Putamen (tissue), 1 donor: Measurements from ENCODE around the gene THEM4.

Experiments
- DNase-seq: peaks from one replicate; pipeline ENCODE4 v3.0.0-alpha.2; 2016; ENCODE audit warnings: low spot score

THEM4 gene

DNA sequence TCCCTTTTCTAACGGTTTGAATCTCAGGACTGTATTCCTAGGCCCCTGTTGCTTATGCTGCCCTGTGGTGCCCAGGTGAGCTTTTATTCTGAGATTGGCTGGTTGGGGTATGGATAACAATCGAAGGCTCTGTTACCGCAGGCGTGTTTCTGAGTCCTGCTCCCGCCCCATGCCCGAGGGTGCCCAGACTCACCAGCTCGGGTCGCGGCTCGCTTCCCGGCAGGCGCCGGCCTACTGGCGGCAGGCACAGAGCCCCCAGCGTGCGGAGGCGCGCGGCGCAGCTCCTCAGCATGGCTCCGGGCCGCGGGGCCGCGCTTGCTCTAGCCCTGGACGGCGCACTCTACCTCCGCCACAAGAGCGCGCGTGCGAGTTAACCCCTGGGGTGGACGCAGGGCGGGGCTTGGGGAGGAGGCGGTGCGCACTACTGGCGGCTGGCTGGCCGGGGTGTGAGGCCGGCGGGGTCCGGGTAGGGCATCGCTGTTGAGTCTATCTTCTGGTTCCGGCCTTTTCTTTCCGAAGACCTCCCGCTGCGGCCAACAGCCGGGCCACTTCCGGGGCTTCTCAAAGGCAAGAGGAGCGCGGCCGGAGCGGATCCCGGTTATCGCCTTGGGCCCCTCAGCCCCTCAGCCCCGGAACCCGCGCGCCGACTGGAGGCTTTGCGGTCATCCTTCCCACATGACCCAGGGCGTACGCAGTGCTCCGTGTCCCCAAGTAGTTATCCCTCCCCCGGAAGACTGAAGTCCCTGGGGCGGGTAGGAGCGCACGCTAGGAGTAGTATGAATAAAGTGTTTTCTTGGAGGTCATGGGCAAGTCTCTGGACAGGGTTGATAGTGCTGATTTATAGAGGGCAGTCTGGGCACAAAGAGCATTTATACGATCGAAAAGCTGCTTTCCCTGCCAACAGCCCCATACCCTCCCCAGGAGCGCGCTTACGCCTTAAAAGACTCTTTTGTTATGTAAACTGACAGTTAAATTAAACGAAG lies at the start of gene THEM4:
TSS of gene THEM4 (minus strand) at position 345 of the 983 bp plus-strand sequence. CDS start at position 292, 53 bp downstream.
- peak; percentile 92 for DNase-seq

DNA sequence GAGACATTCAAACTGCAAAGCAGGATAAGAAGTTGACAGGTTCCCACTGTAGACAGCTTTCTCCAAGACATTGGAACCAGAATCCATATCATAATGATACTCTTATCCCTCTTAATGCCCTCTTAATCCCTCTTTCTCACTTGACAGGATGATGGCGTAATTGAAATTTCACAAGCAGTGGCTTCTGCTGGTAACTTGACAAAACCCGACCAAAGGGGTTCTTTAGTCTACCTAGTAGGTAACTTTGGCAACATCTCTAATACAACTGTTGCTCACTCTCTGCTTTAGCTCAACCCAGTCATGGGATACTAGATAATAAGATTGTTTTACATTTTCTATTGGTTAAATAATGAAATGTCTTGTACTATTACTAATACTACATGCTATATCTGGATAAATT lies 49.6 kb upstream of the THEM4 start:
- DNase-seq = no peak

DNA sequence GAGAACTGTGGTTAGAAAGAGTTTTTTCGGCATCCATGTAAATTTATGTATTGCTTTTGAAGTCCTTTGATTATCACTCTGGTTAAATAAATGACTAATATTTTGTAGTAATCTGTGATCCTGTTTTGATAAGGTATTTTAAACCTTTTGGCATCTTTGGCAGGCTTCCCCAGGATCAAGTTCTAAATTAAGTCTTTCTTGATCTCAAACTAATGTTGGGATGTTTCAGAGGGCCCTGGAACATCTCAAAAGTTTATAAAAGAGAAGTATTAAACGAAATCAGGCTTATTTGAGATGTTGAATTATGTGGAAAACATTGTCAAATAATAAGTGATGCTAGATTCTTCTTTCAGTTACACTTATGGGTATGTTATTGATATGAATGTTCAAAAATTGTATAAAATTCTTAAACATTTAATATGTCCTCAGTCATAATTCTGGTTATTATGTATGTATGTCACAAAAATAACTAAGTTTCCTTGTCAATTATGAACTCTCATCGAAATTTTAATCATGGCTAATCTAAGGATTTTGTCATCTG lies 47.7 kb upstream of the THEM4 start:
- DNase-seq = no peak

DNA sequence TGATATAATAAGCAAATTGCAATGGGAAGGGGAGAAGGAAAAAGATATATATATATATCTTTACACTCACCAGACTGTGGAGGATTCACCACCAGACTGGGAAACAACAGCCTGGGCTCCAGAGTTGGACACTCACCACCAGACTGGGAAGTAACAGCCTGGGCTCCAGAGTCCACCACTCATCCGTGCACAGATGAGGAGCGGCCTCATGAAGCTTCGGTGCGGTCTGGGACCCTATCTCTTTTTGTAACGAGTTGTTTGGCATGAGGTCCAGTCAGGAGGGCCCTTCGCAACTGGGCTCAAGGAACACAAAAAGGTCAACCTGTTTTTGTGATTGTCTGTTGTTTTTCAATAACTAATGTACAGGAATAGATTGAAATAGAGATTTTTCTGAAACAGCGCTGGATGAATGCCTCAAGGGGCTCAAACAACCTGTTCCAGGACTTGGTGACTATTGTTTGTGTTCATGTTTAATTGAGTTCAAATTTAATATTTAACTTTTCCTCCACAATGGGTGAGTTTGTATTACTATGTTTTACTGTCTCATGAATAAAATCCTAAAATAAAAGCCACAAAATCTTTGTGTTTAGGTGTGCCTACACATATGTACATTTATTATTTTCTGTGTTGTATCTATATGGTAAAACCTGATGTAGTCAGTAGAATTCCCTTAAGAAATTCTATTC lies 44.2 kb upstream of the THEM4 start:
- no peak for DNase-seq

DNA sequence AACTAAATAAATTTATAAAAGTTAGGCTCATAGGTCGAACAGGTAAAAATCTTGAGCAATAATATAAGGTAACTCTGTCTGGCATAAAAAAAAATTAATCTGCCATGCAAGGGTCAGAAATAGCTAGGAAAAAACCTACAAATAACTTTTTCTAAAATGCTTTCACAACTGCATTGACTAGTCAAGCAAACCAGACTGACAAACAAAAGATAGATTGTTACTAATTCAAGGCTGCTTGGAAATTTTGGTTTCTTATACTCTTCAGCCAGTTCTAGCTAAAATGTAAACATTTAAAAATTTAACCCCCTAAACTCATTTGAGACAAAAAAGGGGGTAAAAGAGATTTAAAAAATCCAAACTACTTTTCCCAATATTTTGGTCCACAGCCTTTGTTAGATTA lies 43.5 kb upstream of the THEM4 start:
- DNase-seq = no peak

DNA sequence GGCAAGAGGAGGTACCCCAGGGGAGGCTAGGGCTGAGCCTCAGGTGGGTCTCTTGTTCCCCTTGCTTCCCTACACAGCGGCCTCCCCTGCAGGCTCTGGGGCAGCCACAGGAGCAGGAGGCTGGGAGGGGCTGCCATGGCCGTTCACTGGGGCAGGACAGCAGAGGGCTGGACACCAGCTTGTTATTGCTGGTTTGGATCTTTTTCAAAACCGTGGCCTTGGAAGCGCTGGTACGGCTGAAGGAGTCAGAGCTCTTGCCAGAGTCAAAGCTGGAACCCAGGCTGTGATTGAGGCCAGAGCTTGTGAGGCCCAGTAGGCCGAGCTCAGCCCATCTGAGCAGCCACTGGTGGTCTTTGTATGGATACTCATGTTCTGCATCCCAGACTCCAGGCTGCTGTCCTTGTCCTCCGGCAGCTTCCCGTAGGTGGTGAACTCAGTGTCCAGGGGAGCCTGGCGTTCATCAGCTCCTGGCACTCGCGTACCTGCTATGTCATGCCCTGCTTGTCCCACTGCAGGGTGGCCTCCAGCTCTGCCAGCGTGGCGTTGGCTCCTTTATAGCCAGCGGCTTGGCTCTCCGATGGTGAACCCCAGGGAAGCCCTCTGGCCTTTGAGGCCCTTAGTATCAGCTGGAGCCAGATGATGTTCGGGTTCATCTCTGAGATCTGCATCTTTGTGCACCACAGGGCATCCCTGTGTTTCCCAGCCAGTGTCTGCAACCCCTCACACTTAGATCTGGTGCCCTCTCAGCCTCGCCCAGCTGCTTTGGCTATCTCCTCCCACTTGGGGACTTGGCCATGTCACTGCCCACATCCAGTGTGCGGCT lies 40.3 kb upstream of the THEM4 start:
- no peak for DNase-seq

DNA sequence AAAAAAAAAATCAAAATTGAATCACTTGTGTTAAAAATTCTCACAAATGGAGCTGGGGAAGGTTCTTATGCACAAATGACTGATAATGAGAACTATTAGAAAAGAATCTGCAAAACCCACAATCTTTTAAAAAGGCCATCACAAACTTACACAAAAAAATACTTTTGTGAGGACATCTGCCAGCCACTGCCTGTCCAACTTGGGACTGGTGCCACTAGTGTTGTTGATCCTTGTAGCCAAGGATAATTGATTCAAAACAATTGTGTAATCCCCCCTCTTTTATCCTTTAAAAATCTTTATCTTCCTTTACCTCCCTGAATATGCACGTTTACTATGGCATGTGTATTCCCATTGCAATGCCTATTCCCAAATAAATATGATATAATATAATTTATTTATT lies 39.2 kb upstream of the THEM4 start:
- no peak for DNase-seq

DNA sequence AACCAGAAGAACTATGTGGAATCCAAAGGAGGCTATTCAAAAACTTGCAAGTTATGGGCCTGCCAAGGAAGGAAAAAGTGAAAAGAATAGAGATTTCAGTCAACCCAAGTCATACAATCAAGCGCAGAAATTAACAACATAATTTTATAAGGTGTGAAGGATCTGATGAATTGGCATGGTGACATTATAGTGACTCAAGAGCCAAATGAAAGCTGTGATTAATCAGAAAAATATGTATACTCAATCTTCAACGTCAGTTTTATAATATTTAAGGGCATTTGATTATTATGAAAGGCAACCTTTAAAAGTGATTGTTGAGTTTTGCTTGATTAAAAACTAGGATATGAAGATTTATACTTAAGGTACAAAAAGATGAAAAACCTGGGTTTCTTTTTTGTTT lies 37.8 kb upstream of the THEM4 start:
- no peak for DNase-seq

DNA sequence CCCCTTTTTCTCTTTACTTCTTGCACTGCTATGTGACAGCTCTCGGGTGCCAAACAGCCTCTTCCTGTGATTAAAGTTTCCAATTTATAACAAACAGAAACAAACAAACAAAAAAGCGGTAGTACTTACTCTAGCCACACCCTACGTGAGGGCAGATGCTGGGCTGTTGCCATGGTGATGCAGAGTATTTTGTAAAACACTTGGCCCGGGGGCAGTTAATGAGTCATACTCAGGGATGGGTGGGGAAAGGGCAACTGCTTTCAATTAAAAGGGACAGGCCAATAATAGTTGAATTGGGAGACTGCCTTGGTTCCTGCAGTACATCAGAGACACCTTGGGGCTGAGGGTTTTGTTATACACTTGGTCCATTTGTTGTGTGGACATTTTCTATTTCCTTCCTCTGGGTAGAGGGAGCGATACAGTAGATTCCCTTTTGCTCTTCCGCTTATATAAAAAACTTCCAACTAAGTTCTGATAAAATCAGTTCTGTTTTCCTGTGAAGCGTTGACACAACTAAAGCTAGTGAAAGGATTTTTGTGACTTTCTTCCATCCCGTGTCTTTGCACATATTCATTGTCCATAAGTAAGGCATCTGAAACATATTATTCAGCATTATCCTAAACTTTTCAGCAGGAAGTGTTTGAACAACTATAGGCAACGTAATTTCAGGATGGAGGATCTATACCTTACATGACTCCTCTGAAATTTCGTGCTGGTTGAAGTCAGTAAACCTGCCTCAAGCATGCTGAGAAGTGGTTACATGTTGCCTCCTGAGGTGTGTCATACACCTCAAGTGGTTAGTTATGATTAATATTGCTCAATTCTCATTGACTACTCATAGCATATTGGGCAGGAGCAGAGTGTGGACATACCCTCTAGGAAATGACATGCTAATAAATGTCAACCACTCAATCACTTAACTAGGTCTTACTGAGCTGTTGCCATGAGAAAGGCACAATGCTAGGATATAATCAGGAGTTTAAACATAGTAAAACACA lies 36.7 kb upstream of the THEM4 start:
- DNase-seq = no peak

DNA sequence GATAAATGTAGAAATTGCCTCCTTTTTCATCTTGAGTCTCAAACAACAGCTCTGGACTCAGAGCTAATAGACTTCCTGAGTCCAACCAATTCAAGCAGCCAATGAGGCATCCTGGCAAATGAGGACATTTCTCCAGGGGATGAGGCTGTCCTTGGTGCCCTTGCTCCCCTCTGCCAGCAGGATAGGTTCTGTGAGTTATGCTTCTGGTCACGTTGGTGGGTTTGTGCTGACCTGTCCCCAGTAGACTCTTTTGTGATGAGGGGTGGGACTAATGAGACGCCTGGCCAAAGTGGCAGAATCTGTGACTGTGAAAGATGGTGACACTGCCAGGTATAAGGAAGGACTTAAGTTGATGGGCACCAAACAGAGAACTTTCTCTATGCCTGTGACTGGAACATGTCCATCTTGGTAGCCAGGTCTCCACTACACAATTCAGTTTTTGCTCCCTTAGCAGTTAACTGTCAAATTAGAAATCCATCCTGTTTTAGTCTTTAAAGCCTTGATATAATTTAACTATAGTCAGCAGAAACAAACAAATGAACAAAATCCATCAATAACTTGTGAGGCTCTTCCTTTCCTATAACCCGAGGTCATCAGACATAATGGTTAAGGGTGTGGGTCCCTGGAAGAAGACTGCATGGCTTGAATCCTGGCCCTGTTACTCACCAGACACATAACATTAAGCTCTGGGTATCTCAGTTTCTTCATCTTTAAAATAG lies 35.7 kb upstream of the THEM4 start:
- DNase-seq = no peak

DNA sequence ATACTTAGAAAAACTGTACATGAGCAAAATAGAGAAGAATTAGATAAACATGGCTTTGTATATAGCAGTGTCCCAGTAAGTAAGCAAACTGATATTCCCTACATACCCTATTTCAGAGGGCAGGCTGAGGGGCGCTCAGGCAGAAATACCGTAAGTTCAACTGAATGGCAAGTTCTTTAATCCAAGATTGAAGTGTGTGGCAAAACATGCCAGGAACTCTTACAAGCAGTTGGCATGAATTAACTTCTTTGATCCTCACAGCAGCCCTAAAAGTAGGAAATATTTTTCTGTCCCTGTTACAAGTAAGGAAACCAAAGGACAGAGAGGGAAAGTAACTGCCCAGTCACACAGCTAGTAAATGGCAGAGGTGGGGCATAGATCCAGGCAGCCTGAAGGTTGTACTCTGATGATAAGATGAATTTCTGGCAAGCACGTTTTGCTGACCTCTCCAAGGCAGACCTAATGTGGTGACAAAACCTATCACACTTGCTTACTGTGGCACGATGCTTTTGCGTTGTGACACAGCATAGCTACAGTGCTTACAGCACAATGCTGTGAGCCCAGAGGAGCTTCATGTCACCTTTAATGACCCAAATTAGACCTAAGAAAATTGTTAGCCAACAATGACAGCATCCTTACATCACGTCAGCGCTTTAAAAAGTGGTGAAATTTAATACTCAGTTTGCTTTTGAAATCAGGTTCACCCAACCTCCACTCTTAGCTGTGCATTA lies 35.0 kb upstream of the THEM4 start:
- no peak for DNase-seq

DNA sequence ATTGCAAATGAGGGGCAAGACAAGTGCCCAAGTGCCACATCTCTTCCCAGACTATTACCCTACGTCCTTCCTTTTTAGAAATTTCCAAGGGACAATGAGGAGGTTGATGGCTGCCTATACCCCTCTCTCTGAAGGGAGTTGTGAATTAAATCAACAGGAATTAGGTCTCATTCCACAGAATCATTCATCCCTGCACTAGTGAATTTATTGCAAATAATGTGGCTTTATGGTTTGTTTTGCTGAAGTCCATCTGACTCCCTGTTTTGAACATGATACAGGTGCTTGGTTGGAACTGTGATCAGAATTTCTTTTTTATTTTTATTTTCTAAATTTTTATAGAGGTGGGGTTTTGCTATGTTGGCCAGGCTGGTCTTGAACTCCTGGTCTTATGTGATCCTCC lies 34.3 kb upstream of the THEM4 start:
- DNase-seq = no peak

DNA sequence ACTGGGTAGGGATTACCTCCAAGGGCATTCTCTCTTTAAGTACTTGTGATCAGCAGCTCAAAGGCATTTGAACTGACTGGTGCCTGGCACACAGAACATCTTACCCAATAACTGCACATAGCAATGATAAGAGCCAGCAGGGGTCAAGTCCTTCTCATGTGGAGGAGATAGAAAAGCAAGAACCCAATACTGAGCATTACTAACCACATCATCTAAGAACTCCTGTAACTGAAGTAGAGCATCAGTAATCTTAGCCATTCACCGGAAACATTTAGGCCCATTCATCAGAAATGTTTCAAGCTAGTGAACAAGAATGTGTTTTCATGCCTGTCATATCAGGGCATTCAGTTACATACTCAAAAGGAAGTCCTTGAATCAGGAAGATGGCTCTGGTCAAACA lies 33.6 kb upstream of the THEM4 start:
- no peak for DNase-seq

DNA sequence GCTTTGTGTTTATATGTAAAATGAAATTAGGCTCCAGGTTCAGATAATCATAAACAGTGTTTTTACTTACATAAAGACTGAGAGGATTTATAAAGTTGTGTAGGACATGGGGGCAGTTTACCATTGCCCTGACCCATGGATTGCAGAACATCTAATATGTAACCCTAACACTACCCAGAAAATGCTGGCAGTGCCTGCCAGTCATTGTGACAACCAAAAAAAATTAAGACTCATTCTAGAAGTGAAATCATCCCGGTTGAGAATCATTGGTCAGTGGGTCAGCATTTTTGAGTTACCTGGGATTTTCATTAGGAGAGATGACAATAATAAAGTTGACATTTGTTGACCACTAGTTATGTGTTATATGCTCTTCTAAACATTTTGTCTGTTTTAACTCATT lies 31.2 kb upstream of the THEM4 start:
- DNase-seq = no peak

DNA sequence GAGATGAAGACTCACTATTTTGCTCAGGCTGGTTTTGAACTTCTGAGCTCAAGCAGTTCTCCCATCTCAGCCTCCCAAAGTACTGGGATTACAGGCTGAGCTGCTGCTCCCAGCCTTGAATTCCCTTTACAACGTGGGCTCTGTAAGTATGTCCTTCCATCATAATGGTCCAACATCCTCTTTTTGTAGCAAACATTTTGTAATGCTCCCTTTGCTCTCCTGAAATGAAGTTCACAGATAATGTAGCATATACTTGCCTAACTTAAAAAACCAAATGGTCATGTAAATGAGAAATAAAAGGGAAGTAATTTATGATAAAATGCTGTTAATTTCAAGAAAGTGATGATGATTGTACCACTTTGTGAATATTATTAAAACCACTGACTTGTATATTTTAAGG lies 30.5 kb upstream of the THEM4 start:
- DNase-seq = no peak

DNA sequence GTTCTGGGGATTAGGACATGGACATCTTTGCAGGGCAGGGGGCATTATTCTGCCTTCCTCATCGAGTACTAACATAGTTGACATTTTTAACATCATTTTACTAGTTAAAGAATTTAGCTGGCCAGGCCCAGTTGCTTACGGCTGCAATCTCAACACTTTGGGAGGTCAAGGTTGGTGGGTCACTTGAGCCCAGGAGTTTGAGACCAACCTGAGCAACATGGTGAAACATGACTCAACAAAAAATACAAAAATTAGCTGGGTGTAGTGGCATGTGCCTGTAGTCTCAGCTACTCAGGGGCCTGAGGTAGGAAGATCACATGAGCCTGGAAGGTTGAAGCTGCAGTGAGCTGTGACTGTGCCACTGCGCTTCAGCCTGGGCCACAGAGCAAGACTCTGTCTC lies 29.8 kb upstream of the THEM4 start:
- DNase-seq = no peak

DNA sequence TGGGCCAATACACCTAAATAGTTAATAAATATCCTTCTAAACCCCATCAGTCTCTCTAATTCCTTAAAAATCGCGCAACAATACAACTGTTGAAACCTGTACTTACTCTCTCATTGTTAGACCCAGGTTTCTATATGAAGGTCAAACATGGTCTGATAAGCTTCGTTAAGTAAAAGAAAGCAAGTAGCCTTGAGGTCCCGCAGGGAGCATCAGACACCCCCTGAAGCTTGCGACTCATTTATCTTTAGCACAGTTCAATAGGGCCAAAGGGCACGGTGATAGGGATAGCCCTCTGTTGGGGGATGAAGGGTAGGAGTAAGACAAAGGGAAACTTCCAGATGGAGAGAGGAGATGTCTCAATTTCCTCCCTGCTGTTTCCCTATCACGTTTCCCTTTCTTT lies 27.3 kb upstream of the THEM4 start:
- no peak for DNase-seq

DNA sequence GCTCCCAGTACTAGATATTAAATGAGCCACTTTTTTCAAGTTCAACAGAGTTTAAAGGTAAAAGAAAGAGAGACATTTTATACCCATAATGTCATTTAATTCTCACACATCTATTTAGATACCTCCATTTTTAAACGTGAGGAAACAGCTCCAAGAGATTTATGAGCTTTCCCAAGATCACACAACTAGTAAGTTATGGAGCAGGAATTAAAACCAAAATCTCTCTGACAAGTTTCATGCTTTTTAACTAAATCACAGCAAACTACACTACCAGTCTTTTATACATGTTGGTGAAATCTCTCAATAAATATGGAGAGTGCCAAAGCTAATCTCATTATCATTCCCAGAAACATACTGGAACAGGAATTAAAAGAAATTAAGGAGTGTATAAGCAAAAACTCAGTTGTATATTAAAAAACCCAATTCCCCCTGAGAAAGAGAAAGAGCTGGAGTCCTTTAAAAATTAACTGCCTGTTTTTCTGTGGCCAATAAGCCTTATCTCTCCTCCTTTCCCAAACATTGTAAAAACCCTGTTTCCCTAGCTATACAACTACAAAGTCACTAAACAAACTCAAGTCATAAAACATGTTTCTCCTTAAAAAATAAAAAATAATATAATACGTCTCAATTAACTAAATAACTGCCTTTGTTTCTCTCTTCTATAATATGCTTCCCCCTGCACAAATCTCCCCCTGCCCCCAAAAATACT lies 26.7 kb upstream of the THEM4 start:
- DNase-seq = no peak

DNA sequence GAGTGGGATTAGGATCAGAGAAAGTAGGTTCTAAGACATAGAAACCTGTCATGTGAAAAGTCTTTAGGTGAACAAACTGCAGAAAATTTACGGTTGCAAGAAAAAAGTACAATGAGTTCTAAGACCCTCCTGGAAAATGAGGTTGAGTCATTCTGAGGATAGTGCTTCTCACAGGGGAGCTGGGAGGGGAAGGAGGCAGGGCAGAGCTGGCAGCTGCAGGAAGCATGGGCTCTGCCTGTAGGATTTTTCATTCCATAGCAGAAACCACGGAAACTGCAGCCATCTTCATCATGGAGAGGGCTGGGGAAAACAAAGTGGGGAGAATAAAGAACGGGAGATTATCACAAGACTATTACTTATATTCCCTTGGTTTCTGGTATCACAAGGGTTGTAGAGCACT lies 25.8 kb upstream of the THEM4 start:
- no peak for DNase-seq
